Adipocyte (in vitro differentiated cells): ENCODE data around the gene IFFO2.

Experiments used
- DNase-seq: peaks from one replicate; pipeline ENCODE4 v3.0.0-alpha.2; 2015; ENCODE audit warnings: low read depth
- H3K27me3 ChIP-seq: replicated peaks from 2 replicates; pipeline ENCODE4 v1.7.0; 2013; ENCODE audit warnings: mild to moderate bottlenecking, low read length, moderate library complexity; ENCODE audit not compliant: control insufficient read depth, insufficient read depth
- H3K36me3 ChIP-seq: 2 replicates; pipeline ENCODE4 v1.7.0; 2013; ENCODE audit warnings: low read length, mild to moderate bottlenecking, moderate library complexity; ENCODE audit not compliant: control insufficient read depth, insufficient read depth, severe bottlenecking
- H3K4me1 ChIP-seq: 2 replicates; pipeline ENCODE4 v1.7.0; 2013; ENCODE audit warnings: mild to moderate bottlenecking, low read length, moderate library complexity; ENCODE audit not compliant: control insufficient read depth, insufficient read depth
- H3K4me3 ChIP-seq: 2 replicates; pipeline ENCODE4 v1.7.0; 2013; ENCODE audit warnings: mild to moderate bottlenecking, low read length, moderate library complexity
- H3K9ac ChIP-seq: 2 replicates; pipeline ENCODE4 v1.7.0; 2013; ENCODE audit warnings: mild to moderate bottlenecking, low read length, moderate library complexity
- H3K9me3 ChIP-seq: 2 replicates; pipeline ENCODE4 v1.7.0; 2013; ENCODE audit warnings: mild to moderate bottlenecking, low read length, moderate library complexity; ENCODE audit not compliant: control insufficient read depth

Gene IFFO2

GRCh38 chr1:18991585-18991984, 35.1 kb upstream of the IFFO2 start:
- Histone ChIP-seq H3K36me3 (no peaks in the 10 kb centered on the region), H3K9ac (no peak overlapping the region), H3K4me3 (no peak overlapping the region), H3K4me1 (no peaks in the 10 kb centered on the region), H3K27me3 (peaks cover 15% of the 10 kb centered on the region), H3K9me3 (no peaks in the 10 kb centered on the region)
- DNase-seq: no peak

- DNase-seq: no peak
- Histone ChIP-seq H3K9ac (no peak overlapping the region), H3K27me3 (peaks cover 19% of the 10 kb centered on the region), H3K36me3 (no peaks in the 10 kb centered on the region), H3K9me3 (no peaks in the 10 kb centered on the region), H3K4me3 (no peak overlapping the region), H3K4me1 (no peaks in the 10 kb centered on the region)
Measured at GRCh38 chr1:18989896-18990295, 33.4 kb upstream of the IFFO2 start.

- H3K9me3 ChIP-seq: no peaks in the 10 kb centered on the region
- no peaks in the 10 kb centered on the region for H3K36me3 ChIP-seq
- DNase-seq: no peak
- H3K9ac ChIP-seq: no peak overlapping the region
- H3K27me3 ChIP-seq: peaks cover 21% of the 10 kb centered on the region
- no peaks in the 10 kb centered on the region for H3K4me1 ChIP-seq
- no peak overlapping the region for H3K4me3 ChIP-seq
Measured at GRCh38 chr1:18989176-18989799, 32.8 kb upstream of the IFFO2 start.

- no peak for DNase-seq
- Histone ChIP-seq H3K9me3 (peaks cover 21% of the 10 kb centered on the region), H3K4me1 (no peaks in the 10 kb centered on the region), H3K9ac (no peak overlapping the region), H3K36me3 (no peaks in the 10 kb centered on the region), H3K27me3 (peaks cover 29% of the 10 kb centered on the region), H3K4me3 (no peak overlapping the region)
Measured at GRCh38 chr1:18981242-18981641, 24.8 kb upstream of the IFFO2 start.

- Histone ChIP-seq H3K9ac (no peak overlapping the region), H3K27me3 (peaks cover 16% of the 10 kb centered on the region), H3K4me1 (no peaks in the 10 kb centered on the region), H3K9me3 (peaks cover 21% of the 10 kb centered on the region), H3K4me3 (no peak overlapping the region), H3K36me3 (no peaks in the 10 kb centered on the region)
- no peak for DNase-seq
Measured at GRCh38 chr1:18978706-18979105, 22.2 kb upstream of the IFFO2 start.

GRCh38 chr1:18977428-18977827, 21.0 kb upstream of the IFFO2 start:
- no peak overlapping the region for H3K4me3 ChIP-seq
- no peak overlapping the region for H3K9ac ChIP-seq
- H3K27me3 ChIP-seq: peaks cover 13% of the 10 kb centered on the region
- no peaks in the 10 kb centered on the region for H3K36me3 ChIP-seq
- no peak for DNase-seq
- peaks cover 19% of the 10 kb centered on the region for H3K9me3 ChIP-seq
- peaks cover 10% of the 10 kb centered on the region for H3K4me1 ChIP-seq

GRCh38 chr1:18976096-18976495, 19.6 kb upstream of the IFFO2 start:
- peaks cover 10% of the 10 kb centered on the region for H3K27me3 ChIP-seq
- peaks cover 15% of the 10 kb centered on the region for H3K4me1 ChIP-seq
- no peak for DNase-seq
- H3K9ac ChIP-seq: no peak overlapping the region
- peaks cover 6% of the 10 kb centered on the region for H3K9me3 ChIP-seq
- no peaks in the 10 kb centered on the region for H3K36me3 ChIP-seq
- H3K4me3 ChIP-seq: no peak overlapping the region

- H3K27me3 ChIP-seq: peaks cover 6% of the 10 kb centered on the region
Measured at GRCh38 chr1:18974606-18975005, 18.1 kb upstream of the IFFO2 start.

GRCh38 chr1:18974005-18974404, 17.5 kb upstream of the IFFO2 start:
- H3K9ac ChIP-seq: no peak overlapping the region
- H3K4me3 ChIP-seq: no peak overlapping the region
- no peaks in the 10 kb centered on the region for H3K36me3 ChIP-seq
- H3K4me1 ChIP-seq: peaks cover 15% of the 10 kb centered on the region
- no peak for DNase-seq
- peaks cover 3% of the 10 kb centered on the region for H3K27me3 ChIP-seq
- no peaks in the 10 kb centered on the region for H3K9me3 ChIP-seq

More at GRCh38 chr1:18974606-18975005, 18.1 kb upstream of the IFFO2 start:
- DNase-seq: no peak
- H3K9me3 ChIP-seq: no peaks in the 10 kb centered on the region
- H3K9ac ChIP-seq: no peak overlapping the region
- H3K4me3 ChIP-seq: no peak overlapping the region
- H3K36me3 ChIP-seq: no peaks in the 10 kb centered on the region
- H3K4me1 ChIP-seq: peaks cover 15% of the 10 kb centered on the region

GRCh38 chr1:18973446-18973955, 17.0 kb upstream of the IFFO2 start:
- DNase-seq: no peak
- no peaks in the 10 kb centered on the region for H3K27me3 ChIP-seq
- H3K4me3 ChIP-seq: no peak overlapping the region
- H3K9ac ChIP-seq: no peak overlapping the region
- H3K4me1 ChIP-seq: peaks cover 15% of the 10 kb centered on the region
- H3K36me3 ChIP-seq: no peaks in the 10 kb centered on the region
- no peaks in the 10 kb centered on the region for H3K9me3 ChIP-seq

- Histone ChIP-seq H3K9me3 (no peaks in the 10 kb centered on the region), H3K4me1 (peaks cover 15% of the 10 kb centered on the region), H3K27me3 (no peaks in the 10 kb centered on the region), H3K36me3 (no peaks in the 10 kb centered on the region), H3K4me3 (no peak overlapping the region), H3K9ac (no peak overlapping the region)
- no peak for DNase-seq
Measured at GRCh38 chr1:18972991-18973390, 16.5 kb upstream of the IFFO2 start.

GRCh38 chr1:18972531-18972930, 16.1 kb upstream of the IFFO2 start:
- no peak for DNase-seq
- H3K4me1 ChIP-seq: peaks cover 17% of the 10 kb centered on the region
- H3K9ac ChIP-seq: no peak overlapping the region
- H3K9me3 ChIP-seq: no peaks in the 10 kb centered on the region
- H3K4me3 ChIP-seq: no peak overlapping the region
- H3K36me3 ChIP-seq: no peaks in the 10 kb centered on the region
- no peaks in the 10 kb centered on the region for H3K27me3 ChIP-seq
